K562 (cell line): Measurements from ENCODE around the gene LRRC7.
"Not testable (repeated sequence)": the region's sequence is repeated elsewhere in the genome, so short reads cannot be mapped to it uniquely, and the experiment has no call there.

Experiments used
- ATF3 ChIP-seq, 2 experiments: fragments of 450-650 bp in 1 of 2; sonication (generic) in 1 of 2; formaldehyde crosslinking in 1 of 2; IDR thresholded peaks in 1 of 2; conservative IDR thresholded peaks in 1 of 2; 2 replicates each; pipeline versions ENCODE4 v1.6.1 to v1.8.1; 2016 to 2023; ENCODE audit warnings: mild to moderate bottlenecking in 2 of 2, moderate library complexity in 2 of 2, inconsistent platforms in 1 of 2, missing genetic modification reagents in 1 of 2
- CTCF ChIP-seq, 3 experiments: IDR thresholded peaks in 2 of 3; conservative IDR thresholded peaks in 1 of 3; 2 replicates each; pipeline ENCODE4 v1.5.1; 2011 to 2012; ENCODE audit warnings: low read length in 3 of 3, mild to moderate bottlenecking in 3 of 3, control low read depth in 2 of 3, improper control_type of control experiment in 1 of 3, inconsistent platforms in 1 of 3, low read depth in 1 of 3, mixed read lengths in 1 of 3, moderate library complexity in 1 of 3; ENCODE audit not compliant: insufficient read depth in 2 of 3
- EGR1 ChIP-seq: fragments of 450-650 bp; conservative IDR thresholded peaks from 2 replicates; pipeline ENCODE4 v1.6.1; 2017; ENCODE audit warnings: mild to moderate bottlenecking
- HDAC2 ChIP-seq: fragments of 450-650 bp; IDR thresholded peaks from 2 replicates; pipeline ENCODE4 v1.6.1; 2016; ENCODE audit warnings: mild to moderate bottlenecking
- MIER1 ChIP-seq: fragments of 450-650 bp; IDR thresholded peaks from 2 replicates; pipeline ENCODE4 v1.6.1; 2016; ENCODE audit warnings: antibody characterized with exemption, mild to moderate bottlenecking, low read depth
- MXI1 ChIP-seq: IDR thresholded peaks from 2 replicates; pipeline ENCODE4 v1.6.1; 2011; ENCODE audit warnings: low read depth, mild to moderate bottlenecking, improper control_type of control experiment, low read length
- MYNN ChIP-seq, 2 experiments: sonication (generic); formaldehyde crosslinking in 1 of 2; IDR thresholded peaks; 2 replicates each; pipeline versions ENCODE4 v1.5.0 to v1.6.1; 2016 to 2020; ENCODE audit warnings: antibody characterized with exemption in 1 of 2, missing genetic modification reagents in 1 of 2
- NCOA4 ChIP-seq: fragments of 450-650 bp; IDR thresholded peaks from 2 replicates; pipeline ENCODE4 v1.6.1; 2018; ENCODE audit warnings: mild to moderate bottlenecking; ENCODE audit not compliant: partially characterized antibody
- POLR2AphosphoS2 ChIP-seq: IDR thresholded peaks from 2 replicates; pipeline ENCODE4 v1.6.1; 2012; ENCODE audit warnings: low read length, improper control_type of control experiment
- SIN3A ChIP-seq, 2 experiments: fragments of 150-350 bp in 1 of 2; IDR thresholded peaks; 2 replicates each; pipeline ENCODE4 v1.6.1; 2011 to 2016; ENCODE audit warnings: borderline replicate concordance in 2 of 2, low read depth in 2 of 2, low read length in 2 of 2, mild to moderate bottlenecking in 2 of 2, moderate library complexity in 2 of 2; ENCODE audit not compliant: control insufficient read depth in 1 of 2
- SP1 ChIP-seq: sonication (generic); formaldehyde crosslinking; IDR thresholded peaks from 2 replicates; pipeline ENCODE4 v1.8.1; 2022; ENCODE audit warnings: mild to moderate bottlenecking, missing genetic modification reagents
- YY1 ChIP-seq, 3 experiments: IDR thresholded peaks; 2 replicates each; pipeline ENCODE4 v1.6.1; 2011; ENCODE audit warnings: low read length in 2 of 3, mild to moderate bottlenecking in 2 of 3, moderate library complexity in 2 of 3, borderline replicate concordance in 1 of 3, control low read depth in 1 of 3, low read depth in 1 of 3; ENCODE audit not compliant: insufficient read depth in 3 of 3, insufficient replicate concordance in 2 of 3, control insufficient read depth in 1 of 3, insufficient read length in 1 of 3; ENCODE audit errors: extremely low read depth in 1 of 3
- TF ChIP-seq, protein P1 (sequence below): sonication (generic); formaldehyde crosslinking; IDR thresholded peaks from 2 replicates; pipeline ENCODE4 v1.9.0; 2022; ENCODE audit warnings: mild to moderate bottlenecking, missing genetic modification reagents
- TF ChIP-seq, protein P2 (sequence below), 2 experiments: IDR thresholded peaks; 2 replicates each; pipeline ENCODE4 v1.6.1; 2011; ENCODE audit warnings: borderline replicate concordance in 1 of 2, control low read depth in 1 of 2, low read depth in 1 of 2, low read length in 1 of 2, mild to moderate bottlenecking in 1 of 2, mixed read lengths in 1 of 2, moderate library complexity in 1 of 2; ENCODE audit not compliant: insufficient read depth in 1 of 2, insufficient read length in 1 of 2, poor library complexity in 1 of 2, severe bottlenecking in 1 of 2; ENCODE audit errors: extremely low read depth in 1 of 2

GRCh38 chr1:69888016-69888415, 320.3 kb downstream of the LRRC7 start:
- TF ChIP-seq, protein P1, sequence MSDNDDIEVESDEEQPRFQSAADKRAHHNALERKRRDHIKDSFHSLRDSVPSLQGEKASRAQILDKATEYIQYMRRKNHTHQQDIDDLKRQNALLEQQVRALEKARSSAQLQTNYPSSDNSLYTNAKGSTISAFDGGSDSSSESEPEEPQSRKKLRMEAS (CRISPR knock-in tag) = not testable (repeated sequence)
- TF ChIP-seq EGR1; YY1 (IDR thresholded peaks at IDR 0.05; ENCODE audit: borderline replicate concordance in 1 of 3, control insufficient read depth in 1 of 3, extremely low read depth in 1 of 3, insufficient read depth in 3 of 3, insufficient read length in 1 of 3, insufficient replicate concordance in 2 of 3, low read depth in 1 of 3, low read length in 2 of 3); HDAC2; POLR2AphosphoS2; SIN3A (IDR thresholded peaks at IDR 0.05; ENCODE audit: borderline replicate concordance in 2 of 2, control insufficient read depth in 1 of 2, low read depth in 2 of 2, low read length in 2 of 2); CTCF (IDR thresholded peaks at IDR 0.05 in 2 of 3, conservative IDR thresholded peaks at IDR 0.05 in 1 of 3; ENCODE audit: insufficient read depth in 2 of 3, low read depth in 1 of 3, low read length in 3 of 3); MYNN (IDR thresholded peaks at IDR 0.05); MYNN (CRISPR knock-in tag; IDR thresholded peaks at IDR 0.05); MIER1; NCOA4; SP1 (CRISPR knock-in tag); MXI1; ATF3 (IDR thresholded peaks at IDR 0.05); ATF3 (CRISPR knock-in tag; conservative IDR thresholded peaks at IDR 0.05): not testable (repeated sequence)
- TF ChIP-seq, protein P2, sequence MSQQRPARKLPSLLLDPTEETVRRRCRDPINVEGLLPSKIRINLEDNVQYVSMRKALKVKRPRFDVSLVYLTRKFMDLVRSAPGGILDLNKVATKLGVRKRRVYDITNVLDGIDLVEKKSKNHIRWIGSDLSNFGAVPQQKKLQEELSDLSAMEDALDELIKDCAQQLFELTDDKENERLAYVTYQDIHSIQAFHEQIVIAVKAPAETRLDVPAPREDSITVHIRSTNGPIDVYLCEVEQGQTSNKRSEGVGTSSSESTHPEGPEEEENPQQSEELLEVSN (IDR thresholded peaks at IDR 0.05; ENCODE audit: borderline replicate concordance in 1 of 2, extremely low read depth in 1 of 2, insufficient read depth in 1 of 2, insufficient read length in 1 of 2, low read depth in 1 of 2, low read length in 1 of 2, poor library complexity in 1 of 2, severe bottlenecking in 1 of 2) = not testable (repeated sequence)
